Type B pancreatic cell (in vitro differentiated cells): ENCODE measurements around the gene CENPS. TPM values are rescaled to one million over a fixed set of nuclear protein-coding genes. Genes with fewer than 3 reads are reported as not detected.

Experiments used
- DNase-seq: peaks from one replicate; pipeline ENCODE4 v3.0.0; 2021; ENCODE audit warnings: mixed read lengths; ENCODE audit not compliant: unreplicated experiment; ENCODE audit errors: extremely low spot score
- H3K27ac Mint-ChIP-seq: 2 replicates; pipeline ENCODE4 v1.8.0; 2021; ENCODE audit warnings: mild to moderate bottlenecking, mixed read lengths
- H3K27me3 Mint-ChIP-seq: 2 replicates; pipeline ENCODE4 v1.8.0; 2021; ENCODE audit warnings: mixed read lengths
- H3K36me3 Mint-ChIP-seq: 2 replicates; pipeline ENCODE4 v1.8.0; 2021; ENCODE audit warnings: mixed read lengths
- H3K4me1 Mint-ChIP-seq: one replicate; pipeline ENCODE4 v1.8.0; 2021; ENCODE audit warnings: mixed read lengths; ENCODE audit not compliant: unreplicated experiment
- H3K4me3 Mint-ChIP-seq: 2 replicates; pipeline ENCODE4 v1.8.0; 2021; ENCODE audit warnings: mild to moderate bottlenecking, mixed read lengths
- H3K9me3 Mint-ChIP-seq: 2 replicates; pipeline ENCODE4 v1.8.0; 2021; ENCODE audit warnings: mixed read lengths
- CTCF ChIP-seq: fragments of 200-600 bp; sonication (generic); conservative IDR thresholded peaks from 2 replicates; pipeline ENCODE4 v1.5.0; 2021; ENCODE audit warnings: antibody characterized with exemption, mild to moderate bottlenecking
- total RNA-seq: library from RNA; stranded (reverse); gene quantifications from 2 replicates; pipeline ENCODE4 v1.2.1, GENCODE V29; 2021; ENCODE audit warnings: low replicate concordance

Gene CENPS
- total RNA-seq, 1 donor from 2014 or later: 24.7 TPM

GRCh38 chr1:10438677-10439163 is 8.5 kb downstream of the CENPS start:
- DNase-seq: no peak
- TF ChIP-seq CTCF: no peak
- H3K27ac Mint-ChIP-seq: no peak overlapping the region
- no peaks in the 10 kb centered on the region for H3K27me3 Mint-ChIP-seq
- no peaks in the 10 kb centered on the region for H3K9me3 Mint-ChIP-seq
- no peak overlapping the region for H3K4me3 Mint-ChIP-seq
- peaks cover 30% of the 10 kb centered on the region for H3K4me1 Mint-ChIP-seq
- H3K36me3 Mint-ChIP-seq: peaks cover 3% of the 10 kb centered on the region

- no peak for DNase-seq
- H3K27ac Mint-ChIP-seq: no peak overlapping the region
These were observed 10.1 kb downstream of the CENPS start for GRCh38 chr1:10440305-10440704.

GRCh38 chr1:10440794-10441193 is 10.6 kb downstream of the CENPS start:
- Mint-ChIP-seq H3K36me3 (peaks cover 3% of the 10 kb centered on the region), H3K4me3 (no peak overlapping the region), H3K27me3 (no peaks in the 10 kb centered on the region), H3K27ac (peak overlapping the region; percentile 58), H3K9me3 (no peaks in the 10 kb centered on the region), H3K4me1 (peaks cover 17% of the 10 kb centered on the region)
- no peak for DNase-seq
- TF ChIP-seq CTCF: no peak

More at GRCh38 chr1:10440305-10440704, 10.1 kb downstream of the CENPS start:
- peaks cover 17% of the 10 kb centered on the region for H3K4me1 Mint-ChIP-seq
- H3K27me3 Mint-ChIP-seq: no peaks in the 10 kb centered on the region
- no peaks in the 10 kb centered on the region for H3K9me3 Mint-ChIP-seq
- H3K4me3 Mint-ChIP-seq: no peak overlapping the region
- peaks cover 3% of the 10 kb centered on the region for H3K36me3 Mint-ChIP-seq
- TF ChIP-seq CTCF: no peak

- no peak overlapping the region for H3K4me3 Mint-ChIP-seq
- peaks cover 3% of the 10 kb centered on the region for H3K36me3 Mint-ChIP-seq
- H3K27me3 Mint-ChIP-seq: no peaks in the 10 kb centered on the region
- H3K4me1 Mint-ChIP-seq: peaks cover 8% of the 10 kb centered on the region
- no peak overlapping the region for H3K27ac Mint-ChIP-seq
- no peaks in the 10 kb centered on the region for H3K9me3 Mint-ChIP-seq
- no peak for TF ChIP-seq CTCF
- no peak for DNase-seq
These were observed 14.0 kb downstream of the CENPS start for GRCh38 chr1:10444248-10444647.

- Mint-ChIP-seq H3K27me3 (no peaks in the 10 kb centered on the region), H3K9me3 (no peaks in the 10 kb centered on the region), H3K27ac (no peak overlapping the region), H3K36me3 (peaks cover 3% of the 10 kb centered on the region), H3K4me1 (peaks cover 13% of the 10 kb centered on the region), H3K4me3 (no peak overlapping the region)
- TF ChIP-seq CTCF: no peak
- DNase-seq: no peak
These were observed 14.7 kb downstream of the CENPS start for GRCh38 chr1:10444795-10445397.
